K562 treated with DMSO at 1 percent for 4 hours (cell line): Measurements from ENCODE around the gene LAMP1. TPM values are rescaled to one million over a fixed set of nuclear protein-coding genes. Genes with fewer than 3 reads are reported as not detected.

Experiments
- total RNA-seq: library from RNA; unstranded; fragments of 300-600 nt; gene quantifications from 2 replicates; pipeline ENCODE4 v1.2.3, GENCODE V29; 2022; ENCODE audit not compliant: insufficient read depth

Gene LAMP1
- 59.4 and 60.8 TPM in 2 replicates for total RNA-seq

GRCh38 chr13:113296823-113297369, at the start of gene LAMP1:
TSS of gene LAMP1 (plus strand) at chr13:113297239. CDS start at chr13:113297435, 196 bp downstream.

Other genes with a start within 250 kb of the LAMP1 start
- gene F7, start 191.4 kb upstream of the LAMP1 start, total RNA-seq, result not detected in 2 replicates
- not detected in 2 replicates for gene F10, start 174.4 kb upstream of the LAMP1 start, total RNA-seq
- 0.76 TPM in 1 of 2 replicates, not detected in the other for gene PROZ, start 138.6 kb upstream of the LAMP1 start, total RNA-seq
- gene PCID2, start 88.6 kb upstream of the LAMP1 start, total RNA-seq, result 20.4 and 28.6 TPM in 2 replicates
- gene CUL4A, start 87.6 kb upstream of the LAMP1 start, total RNA-seq, result 28.3 and 37.5 TPM in 2 replicates
- 8.0 and 13.3 TPM in 2 replicates for gene GRTP1, start 66.9 kb downstream of the LAMP1 start, total RNA-seq
- gene ADPRHL1, start 156.2 kb downstream of the LAMP1 start, total RNA-seq, result 1.3 and 2.3 TPM in 2 replicates
- gene DCUN1D2, start 193.5 kb downstream of the LAMP1 start, total RNA-seq, result 9.5 and 14.7 TPM in 2 replicates